ENCODE measurements around the gene AP1AR. TPM values are rescaled to one million over a fixed set of nuclear protein-coding genes. Genes with fewer than 3 reads are reported as not detected.

AP1AR gene
- total RNA-seq, 1 experiment from 2014 or later = 22.4 TPM

GRCh38 chr4:112252234-112252633, 20.6 kb downstream of the AP1AR start (continued):
- no peak for TF ChIP-seq CTCF (IDR thresholded peaks at IDR 0.05)
- no peak for TF ChIP-seq ESRRA (CRISPR knock-in tag; IDR thresholded peaks at IDR 0.05; ENCODE audit: borderline replicate concordance)
- no peak for TF ChIP-seq AFF4 (CRISPR knock-in tag; IDR thresholded peaks at IDR 0.05; ENCODE audit: borderline replicate concordance)
- no peak for TF ChIP-seq NR2C2 (CRISPR knock-in tag; IDR thresholded peaks at IDR 0.05)
- no peak for TF ChIP-seq OVOL2 (CRISPR knock-in tag; IDR thresholded peaks at IDR 0.05; ENCODE audit: borderline replicate concordance)
- TF ChIP-seq MAX (CRISPR knock-in tag; IDR thresholded peaks at IDR 0.05) = no peak

DNA sequence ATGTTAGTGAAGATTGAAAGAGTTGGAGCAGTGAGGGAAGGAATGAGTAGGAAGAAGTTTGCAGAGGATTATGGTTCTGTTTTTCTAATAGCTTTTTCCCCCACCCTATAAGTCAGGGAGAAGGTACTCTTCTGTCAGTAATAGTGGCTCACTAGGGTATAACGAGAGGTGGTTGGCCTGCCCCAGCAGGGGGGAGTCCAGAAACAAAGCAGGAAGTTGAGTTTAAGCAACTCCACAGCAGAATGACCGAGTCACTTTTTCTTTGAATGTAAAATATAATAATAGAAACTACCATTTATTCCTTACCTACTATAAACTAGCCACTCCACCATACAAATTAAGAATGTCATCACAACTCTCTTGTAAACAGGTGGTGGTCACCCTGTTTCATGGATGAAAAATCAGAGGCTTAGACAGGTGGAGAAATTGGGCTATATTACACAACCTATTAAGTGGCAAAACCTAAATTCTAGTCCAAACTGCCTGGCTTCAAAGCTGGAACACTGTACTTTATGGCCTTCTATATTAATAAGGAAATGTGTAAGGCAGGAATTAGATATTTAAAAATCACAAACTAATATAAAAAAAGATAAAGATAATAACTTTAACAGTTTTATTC, 21.9 kb downstream of the AP1AR start:
- Mint-ChIP-seq H3K36me3 (peaks cover 7% of the 10 kb centered on the region), H3K4me3 (no peak overlapping the region), H3K4me1 (peaks cover 10% of the 10 kb centered on the region), H3K9me3 (peaks cover 3% of the 10 kb centered on the region; the same call in 1 of the 2 replicates), H3K27me3 (ENCODE audit: low read depth) (no peaks in the 10 kb centered on the region), H3K27ac (no peak overlapping the region)
- no peak for ATAC-seq
- DNase-seq (ENCODE audit: low spot score) = peak; percentile 31
- POLR2A ChIA-PET = no interaction called here
- TF ChIP-seq TCF7 (CRISPR knock-in tag; IDR thresholded peaks at IDR 0.05; ENCODE audit: low read depth) = no peak
- 0 out of 2 replicates have a peak, but pooled peaks have one; percentile 15 for TF ChIP-seq ZNF423 (CRISPR knock-in tag; IDR thresholded peaks at IDR 0.05)
- no peak for TF ChIP-seq ZNF425 (CRISPR knock-in tag; conservative IDR thresholded peaks at IDR 0.05)
- CTCF ChIA-PET = no interaction called here

DNA sequence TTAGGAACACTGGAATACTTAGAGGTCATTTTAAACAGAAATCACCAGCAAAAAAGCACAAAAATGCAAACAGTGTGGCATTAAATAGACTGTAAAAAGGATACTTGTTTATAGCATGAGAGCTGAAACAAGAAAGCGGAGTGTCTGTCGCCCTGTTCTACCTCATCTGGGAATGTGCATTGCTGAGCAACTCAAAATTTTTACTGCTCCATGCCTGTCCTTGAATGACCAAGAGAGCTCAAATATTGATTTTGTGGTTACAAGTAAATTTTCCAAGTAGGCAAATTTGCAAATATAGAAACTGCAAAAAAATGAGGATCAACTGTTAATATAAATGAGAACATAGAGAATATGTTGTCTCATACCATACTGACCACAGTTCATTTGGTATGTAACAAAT, 25.5 kb downstream of the AP1AR start:
- DNase-seq (ENCODE audit: low spot score) = no peak
- Mint-ChIP-seq H3K4me3 (no peak overlapping the region), H3K27ac (no peak overlapping the region), H3K27me3 (ENCODE audit: low read depth) (no peaks in the 10 kb centered on the region), H3K36me3 (peaks cover 7% of the 10 kb centered on the region), H3K4me1 (peaks cover 10% of the 10 kb centered on the region), H3K9me3 (peaks cover 3% of the 10 kb centered on the region; the same call in 1 of the 2 replicates)
- CTCF ChIA-PET = no interaction called here
- POLR2A ChIA-PET = no interaction called here
- no peak for ATAC-seq
- TF ChIP-seq ZNF219 (CRISPR knock-in tag; IDR thresholded peaks at IDR 0.05; ENCODE audit: borderline replicate concordance) (no peak), CREB1 (CRISPR knock-in tag; IDR thresholded peaks at IDR 0.05) (no peak), RELA (CRISPR knock-in tag; IDR thresholded peaks at IDR 0.05; ENCODE audit: borderline replicate concordance) (no peak), SOX15 (CRISPR knock-in tag; IDR thresholded peaks at IDR 0.05) (no peak), FOXK1 (CRISPR knock-in tag; IDR thresholded peaks at IDR 0.05) (no peak), GTF2I (CRISPR knock-in tag; conservative IDR thresholded peaks at IDR 0.05) (no peak), MXD4 (CRISPR knock-in tag; IDR thresholded peaks at IDR 0.05; ENCODE audit: borderline replicate concordance) (no peak), OVOL2 (CRISPR knock-in tag; IDR thresholded peaks at IDR 0.05; ENCODE audit: borderline replicate concordance) (no peak), ZNF121 (CRISPR knock-in tag; IDR thresholded peaks at IDR 0.05) (no peak), IRF1 (CRISPR knock-in tag; IDR thresholded peaks at IDR 0.05) (no peak), NFATC4 (CRISPR knock-in tag; IDR thresholded peaks at IDR 0.05) (no peak)
- TF ChIP-seq, protein P1, sequence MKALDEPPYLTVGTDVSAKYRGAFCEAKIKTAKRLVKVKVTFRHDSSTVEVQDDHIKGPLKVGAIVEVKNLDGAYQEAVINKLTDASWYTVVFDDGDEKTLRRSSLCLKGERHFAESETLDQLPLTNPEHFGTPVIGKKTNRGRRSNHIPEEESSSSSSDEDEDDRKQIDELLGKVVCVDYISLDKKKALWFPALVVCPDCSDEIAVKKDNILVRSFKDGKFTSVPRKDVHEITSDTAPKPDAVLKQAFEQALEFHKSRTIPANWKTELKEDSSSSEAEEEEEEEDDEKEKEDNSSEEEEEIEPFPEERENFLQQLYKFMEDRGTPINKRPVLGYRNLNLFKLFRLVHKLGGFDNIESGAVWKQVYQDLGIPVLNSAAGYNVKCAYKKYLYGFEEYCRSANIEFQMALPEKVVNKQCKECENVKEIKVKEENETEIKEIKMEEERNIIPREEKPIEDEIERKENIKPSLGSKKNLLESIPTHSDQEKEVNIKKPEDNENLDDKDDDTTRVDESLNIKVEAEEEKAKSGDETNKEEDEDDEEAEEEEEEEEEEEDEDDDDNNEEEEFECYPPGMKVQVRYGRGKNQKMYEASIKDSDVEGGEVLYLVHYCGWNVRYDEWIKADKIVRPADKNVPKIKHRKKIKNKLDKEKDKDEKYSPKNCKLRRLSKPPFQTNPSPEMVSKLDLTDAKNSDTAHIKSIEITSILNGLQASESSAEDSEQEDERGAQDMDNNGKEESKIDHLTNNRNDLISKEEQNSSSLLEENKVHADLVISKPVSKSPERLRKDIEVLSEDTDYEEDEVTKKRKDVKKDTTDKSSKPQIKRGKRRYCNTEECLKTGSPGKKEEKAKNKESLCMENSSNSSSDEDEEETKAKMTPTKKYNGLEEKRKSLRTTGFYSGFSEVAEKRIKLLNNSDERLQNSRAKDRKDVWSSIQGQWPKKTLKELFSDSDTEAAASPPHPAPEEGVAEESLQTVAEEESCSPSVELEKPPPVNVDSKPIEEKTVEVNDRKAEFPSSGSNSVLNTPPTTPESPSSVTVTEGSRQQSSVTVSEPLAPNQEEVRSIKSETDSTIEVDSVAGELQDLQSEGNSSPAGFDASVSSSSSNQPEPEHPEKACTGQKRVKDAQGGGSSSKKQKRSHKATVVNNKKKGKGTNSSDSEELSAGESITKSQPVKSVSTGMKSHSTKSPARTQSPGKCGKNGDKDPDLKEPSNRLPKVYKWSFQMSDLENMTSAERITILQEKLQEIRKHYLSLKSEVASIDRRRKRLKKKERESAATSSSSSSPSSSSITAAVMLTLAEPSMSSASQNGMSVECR (CRISPR knock-in tag; IDR thresholded peaks at IDR 0.05; ENCODE audit: borderline replicate concordance) = no peak

Data from WTC11 (cell line).